AG08396 (cell line): ENCODE measurements around the gene SLC35G4.
"Not testable (repeated sequence)": the region's sequence is repeated elsewhere in the genome, so short reads cannot be mapped to it uniquely, and the experiment has no call there.

Experiments used
- DNase-seq: peaks from one replicate; pipeline ENCODE4 v3.0.0; 2012; ENCODE audit warnings: low spot score, mixed read lengths

Gene SLC35G4

GRCh38 chr18:11614042-11614441 is 4.6 kb downstream of the SLC35G4 start:
- not testable (repeated sequence) for DNase-seq

DNA sequence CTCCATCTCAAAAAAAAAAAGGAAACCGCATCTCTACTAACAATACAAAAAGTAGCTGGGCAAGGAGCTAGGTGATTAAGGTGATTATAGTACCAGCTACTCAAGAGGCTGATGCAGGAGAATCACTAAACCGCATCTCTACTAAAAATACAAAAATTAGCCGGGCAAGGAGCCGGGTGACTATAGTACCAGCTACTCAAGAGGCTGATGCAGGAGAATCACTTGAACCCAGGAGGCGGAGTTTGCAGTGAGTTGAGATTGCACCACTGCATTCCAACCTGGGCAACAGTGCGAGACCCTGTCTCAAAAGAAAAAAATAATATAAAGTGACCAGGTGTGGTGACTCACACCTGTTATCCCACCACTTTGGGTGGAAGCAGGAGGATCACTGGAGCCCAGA is 5.6 kb downstream of the SLC35G4 start:
- not testable (repeated sequence) for DNase-seq

DNA sequence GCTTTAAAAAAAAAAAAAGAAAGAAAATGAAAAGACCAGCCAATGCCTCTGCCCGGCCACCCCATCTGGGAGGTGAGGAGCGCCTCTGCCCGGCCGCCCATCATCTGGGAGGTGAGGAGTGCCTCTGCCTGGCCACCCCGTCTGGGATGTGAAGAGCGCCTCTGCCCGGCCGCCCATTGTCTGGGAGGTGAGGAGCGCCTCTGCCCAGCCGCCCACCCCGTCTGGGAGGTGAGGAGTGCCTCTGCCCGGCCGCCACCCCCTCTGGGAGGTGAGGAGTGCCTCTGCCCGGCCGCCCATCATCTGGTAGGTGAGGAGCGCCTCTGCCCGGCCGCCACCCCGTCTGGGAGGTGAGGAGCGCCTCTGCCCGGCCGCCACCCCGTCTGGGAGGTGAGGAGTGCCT is 37.9 kb downstream of the SLC35G4 start:
- not testable (repeated sequence) for DNase-seq

DNA sequence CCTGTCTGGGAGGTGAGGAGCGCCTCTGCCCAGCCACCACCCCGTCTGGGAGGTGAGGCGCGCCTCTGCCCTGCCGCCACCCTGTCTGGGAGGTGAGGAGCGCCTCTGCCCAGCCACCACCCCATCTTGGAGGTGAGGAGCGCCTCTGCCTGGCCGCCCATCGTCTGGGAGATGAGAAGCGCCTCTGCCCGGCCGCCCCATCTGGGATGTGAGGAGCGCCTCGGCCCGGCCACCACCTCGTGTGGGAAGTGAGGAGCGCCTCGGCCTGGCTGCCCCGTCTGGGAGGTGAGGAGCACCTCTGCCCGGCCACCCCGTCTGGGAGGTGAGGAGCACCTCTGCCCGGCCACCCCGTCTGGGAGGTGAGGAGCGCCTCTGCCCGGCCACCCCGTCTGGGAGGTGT is 38.4 kb downstream of the SLC35G4 start:
- not testable (repeated sequence) for DNase-seq

- no peak for DNase-seq
These were observed 40.4 kb downstream of the SLC35G4 start for GRCh38 chr18:11649839-11650238.

DNA sequence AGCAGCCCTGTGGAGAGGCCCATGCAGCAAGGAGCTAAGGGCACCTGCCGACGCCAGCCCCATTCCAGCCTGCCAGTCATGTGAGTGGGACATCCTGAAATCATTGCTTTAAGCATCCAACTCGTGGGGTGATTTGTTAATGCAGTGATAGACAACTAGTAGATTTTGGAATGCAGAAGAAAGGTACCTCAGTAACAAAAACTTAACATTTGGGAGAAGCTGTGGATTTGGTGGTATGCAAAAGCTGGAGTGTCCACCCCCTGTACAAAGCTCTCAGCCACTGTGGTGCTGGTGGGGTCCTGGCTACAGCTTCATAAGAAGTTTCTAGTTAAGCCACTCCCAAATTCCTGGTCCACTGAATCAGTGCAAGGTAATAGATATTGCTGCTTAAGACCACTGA is 42.5 kb downstream of the SLC35G4 start:
- no peak for DNase-seq

DNA sequence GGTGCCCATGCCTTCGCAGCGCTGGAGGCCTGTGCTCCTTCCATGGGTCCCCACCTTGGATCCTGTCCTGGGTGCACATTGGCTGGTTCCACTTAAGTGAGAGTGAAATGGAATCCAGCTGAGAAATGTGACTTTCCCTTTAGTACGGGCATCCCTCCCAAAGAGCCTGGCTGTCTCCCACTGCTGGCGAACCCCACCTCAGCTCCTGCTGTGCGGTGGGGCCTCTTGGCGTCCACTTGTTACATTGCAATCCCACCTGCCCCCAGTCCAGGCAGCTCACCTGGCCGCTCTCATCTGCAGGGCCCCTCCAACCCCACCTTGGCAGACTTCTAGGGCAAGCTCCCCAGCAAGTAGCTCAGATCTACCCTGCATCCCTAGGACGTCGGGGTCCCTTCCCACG is 44.1 kb downstream of the SLC35G4 start:
- no peak for DNase-seq

DNA sequence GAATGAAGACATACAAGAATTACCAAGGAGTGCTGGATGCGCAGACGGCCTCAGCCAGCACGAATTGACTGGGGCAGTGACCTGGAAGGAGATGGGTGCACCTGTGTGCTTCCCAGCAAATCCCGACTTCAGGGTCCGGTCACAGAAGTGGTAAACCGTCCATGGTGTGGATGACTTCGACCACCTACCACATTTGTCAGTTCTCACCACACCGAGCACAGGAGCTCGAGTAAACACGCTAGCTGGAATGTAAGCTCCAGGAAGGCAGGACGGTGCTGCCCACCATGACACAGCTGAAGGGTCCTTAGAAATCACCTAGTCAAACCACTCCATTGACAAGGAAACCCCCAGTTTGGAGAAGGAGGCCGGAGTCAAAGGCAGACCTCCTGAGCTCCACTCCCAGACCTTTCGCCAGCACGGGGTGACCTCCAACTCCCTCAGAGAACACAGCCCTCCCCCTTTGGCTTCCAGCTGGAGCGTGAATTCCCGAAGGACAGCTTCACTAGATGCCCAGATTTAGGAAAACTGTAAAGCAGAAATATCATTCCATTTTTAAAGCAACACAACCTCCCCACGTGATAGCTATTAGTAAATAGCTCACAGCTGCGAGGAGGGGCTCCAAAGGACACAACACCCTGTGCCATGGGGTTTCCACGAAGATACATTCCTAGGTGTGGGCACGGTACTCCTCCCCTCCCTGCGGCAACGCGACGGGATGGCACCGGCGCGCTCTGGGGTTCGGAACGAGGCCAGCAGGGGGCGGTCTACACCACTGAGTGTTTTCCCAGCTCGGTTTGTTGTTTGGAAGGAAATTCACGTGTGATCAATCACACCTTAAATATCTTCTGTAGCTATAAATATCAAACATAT is 45.6 kb downstream of the SLC35G4 start:
- DNase-seq = peak; percentile 80

DNA sequence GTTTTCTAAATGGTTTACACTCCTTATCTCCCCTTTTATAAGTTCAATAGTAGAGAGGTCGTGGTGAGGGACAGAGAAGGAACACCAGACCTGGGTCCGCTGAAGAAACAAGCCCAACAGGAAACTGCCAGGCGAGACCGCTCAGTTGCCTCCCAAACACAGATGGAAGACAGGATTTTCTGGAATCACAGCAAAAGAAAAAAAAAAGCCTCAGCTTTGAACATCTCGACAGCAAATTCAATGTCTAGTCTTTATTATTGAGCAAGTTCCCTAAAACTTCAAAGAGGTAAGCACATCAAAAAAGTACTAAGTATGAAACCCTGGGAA is 46.2 kb downstream of the SLC35G4 start:
- DNase-seq = no peak

GRCh38 chr18:11657152-11657551 is 47.8 kb downstream of the SLC35G4 start:
- no peak for DNase-seq

- no peak for DNase-seq
These were observed 48.2 kb downstream of the SLC35G4 start for GRCh38 chr18:11657554-11657953.

DNA sequence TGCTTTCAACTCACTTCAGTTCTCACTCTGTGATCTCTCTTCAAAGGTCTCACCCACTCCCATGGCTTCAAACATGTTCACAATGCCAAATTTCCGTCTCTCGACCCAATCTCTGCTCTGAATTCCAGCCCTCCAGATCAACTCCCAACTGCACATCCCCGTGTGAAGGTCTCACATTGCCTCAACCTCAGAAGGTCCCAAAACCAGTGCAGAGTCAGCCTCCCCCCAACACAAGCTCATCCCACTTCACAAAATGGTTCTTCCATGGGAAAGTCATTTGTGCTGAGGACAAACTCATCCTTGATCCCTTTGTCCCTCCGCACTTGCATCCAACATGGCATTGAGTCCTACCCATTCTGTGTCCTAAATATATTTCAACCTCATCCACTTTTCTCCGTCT is 48.6 kb downstream of the SLC35G4 start:
- DNase-seq = no peak

DNA sequence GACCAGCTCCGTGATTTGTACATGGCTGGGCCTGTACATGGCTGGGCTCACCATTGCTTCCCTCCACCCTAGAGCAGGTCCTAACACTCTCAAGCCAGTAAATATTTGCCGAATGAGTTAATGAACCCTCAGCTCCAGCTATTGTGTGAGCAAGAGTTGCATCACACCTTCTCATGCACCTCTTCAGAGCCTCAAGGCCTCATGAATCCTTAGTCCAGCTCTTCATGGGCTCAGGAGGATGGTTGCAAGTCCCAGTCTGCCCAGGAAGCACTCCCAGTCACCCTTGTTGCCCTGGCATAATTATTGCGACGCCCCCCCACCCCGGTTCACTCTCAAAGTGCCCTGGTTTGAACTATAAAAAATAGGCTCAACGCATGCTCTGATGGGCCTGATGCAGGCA is 49.6 kb downstream of the SLC35G4 start:
- DNase-seq = no peak
